Gastrocnemius medialis (tissue), 4 donors: ENCODE data around the gene TMEM117. TPM values are rescaled to one million over a fixed set of nuclear protein-coding genes. Genes with fewer than 3 reads are reported as not detected.

Experiments used
- ATAC-seq, 2 donors: fragments of 150-250 bp; one replicate each; pipeline ENCODE4 v1.9.1; 2016
- DNase-seq, 2 donors: peaks; one replicate each; pipeline ENCODE4 v3.0.0-alpha.2; 2019
- H3K27ac ChIP-seq, 4 donors: fragments of 200-600 bp; sonication (generic); 1 replicate in 1 of 4; 2 replicates in 3 of 4; pipeline ENCODE4 v1.5.1; 2016 to 2018; ENCODE audit warnings: mild to moderate bottlenecking in 2 of 4, moderate library complexity in 1 of 4
- H3K27me3 ChIP-seq, 3 donors: fragments of 200-600 bp; sonication (generic) in 2 of 3; 1 replicate in 1 of 3; 2 replicates in 2 of 3; pipeline versions ENCODE4 v1.5.1 to v1.6.0; 2016 to 2019; ENCODE audit warnings: mild to moderate bottlenecking in 1 of 3, moderate library complexity in 1 of 3
- H3K36me3 ChIP-seq, 2 donors: fragments of 200-600 bp; sonication (generic) in 1 of 2; one replicate each; pipeline ENCODE4 v1.5.1; 2017 to 2018
- H3K4me1 ChIP-seq, 2 donors: fragments of 200-600 bp; sonication (generic) in 1 of 2; one replicate each; pipeline ENCODE4 v1.5.1; 2016 to 2017; ENCODE audit warnings: mild to moderate bottlenecking in 2 of 2
- H3K4me3 ChIP-seq, 4 donors: fragments of 200-600 bp; sonication (generic) in 3 of 4; 1 replicate in 1 of 4; 2 replicates in 3 of 4; pipeline ENCODE4 v1.5.1; 2016 to 2019; ENCODE audit warnings: mild to moderate bottlenecking in 2 of 4
- H3K9me3 ChIP-seq, 3 donors: fragments of 200-600 bp; sonication (generic) in 2 of 3; 1 replicate in 1 of 3; 2 replicates in 2 of 3; pipeline ENCODE4 v1.5.1; 2016 to 2019
- POLR2A ChIP-seq, 2 donors: fragments of 450-650 bp; IDR thresholded peaks; one replicate each; pipeline ENCODE4 v1.6.1; 2017; ENCODE audit warnings: antibody characterized with exemption in 2 of 2, mild to moderate bottlenecking in 2 of 2, moderate library complexity in 2 of 2
- in situ Hi-C, 4 donors: fragments of 200-750 bp; cut with MboI; loops; one replicate each; pipeline versions ENCODE4 v1.15.0 to v1.8.0; 2017; ENCODE audit warnings: low sequenced_read_pairs in 4 of 4
- intact Hi-C: fragments of 100-400 bp; cut with DNase I; formaldehyde crosslinking; loops from one replicate; pipeline ENCODE4 v1.15.1; 2023; ENCODE audit warnings: low total_unique reads
- total RNA-seq, 4 donors: library from RNA; depleted of rRNA; stranded (reverse); fragments of >200 nt; gene quantifications; one replicate each; pipeline versions ENCODE4 v1.1.0 to v1.2.3, GENCODE V29; 2016
- TF ChIP-seq, protein P1 (sequence below), 5 experiments: fragments of 450-650 bp in 3 of 5; fragments of 200-600 bp in 2 of 5; sonication (generic) in 2 of 5; IDR thresholded peaks in 4 of 5; conservative IDR thresholded peaks in 1 of 5; 1 replicate in 4 of 5; 2 replicates in 1 of 5; pipeline ENCODE4 v1.5.1; 2016 to 2019; ENCODE audit warnings: antibody characterized with exemption in 5 of 5, mild to moderate bottlenecking in 3 of 5, moderate library complexity in 3 of 5

Gene TMEM117
- total RNA-seq, 4 donors from 2014 or later: 3.5 to 19.4 (median 6.1) TPM

DNA sequence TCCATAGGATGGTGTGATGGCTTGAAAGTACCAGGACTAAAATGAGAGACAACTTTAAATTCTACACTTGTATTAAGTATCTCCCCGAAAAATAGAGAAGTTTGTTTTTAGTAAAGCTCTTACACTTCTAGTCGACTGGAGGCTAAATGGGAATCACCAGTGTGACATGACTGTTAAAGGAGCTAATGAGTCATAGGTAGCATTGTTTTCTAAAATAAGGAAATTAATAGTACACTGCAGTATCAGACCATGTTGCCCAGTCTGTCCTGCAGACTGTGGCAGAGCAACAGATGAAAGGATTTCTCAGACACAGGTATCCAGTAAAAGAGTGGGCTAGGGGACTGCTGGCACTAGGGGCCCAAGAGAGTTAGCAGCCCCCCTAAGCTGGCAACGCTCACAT lies 140.1 kb downstream of the TMEM117 start:
- Histone ChIP-seq H3K27ac (no peak overlapping the region), H3K4me3 (no peak overlapping the region), H3K36me3 (no peaks in the 10 kb centered on the region), H3K9me3 (no peaks in the 10 kb centered on the region), H3K4me1 (no peaks in the 10 kb centered on the region), H3K27me3 (no peaks in the 10 kb centered on the region)
- in situ Hi-C loops (no loop called here), intact Hi-C loops (no loop called here)
- TF ChIP-seq, protein P1, sequence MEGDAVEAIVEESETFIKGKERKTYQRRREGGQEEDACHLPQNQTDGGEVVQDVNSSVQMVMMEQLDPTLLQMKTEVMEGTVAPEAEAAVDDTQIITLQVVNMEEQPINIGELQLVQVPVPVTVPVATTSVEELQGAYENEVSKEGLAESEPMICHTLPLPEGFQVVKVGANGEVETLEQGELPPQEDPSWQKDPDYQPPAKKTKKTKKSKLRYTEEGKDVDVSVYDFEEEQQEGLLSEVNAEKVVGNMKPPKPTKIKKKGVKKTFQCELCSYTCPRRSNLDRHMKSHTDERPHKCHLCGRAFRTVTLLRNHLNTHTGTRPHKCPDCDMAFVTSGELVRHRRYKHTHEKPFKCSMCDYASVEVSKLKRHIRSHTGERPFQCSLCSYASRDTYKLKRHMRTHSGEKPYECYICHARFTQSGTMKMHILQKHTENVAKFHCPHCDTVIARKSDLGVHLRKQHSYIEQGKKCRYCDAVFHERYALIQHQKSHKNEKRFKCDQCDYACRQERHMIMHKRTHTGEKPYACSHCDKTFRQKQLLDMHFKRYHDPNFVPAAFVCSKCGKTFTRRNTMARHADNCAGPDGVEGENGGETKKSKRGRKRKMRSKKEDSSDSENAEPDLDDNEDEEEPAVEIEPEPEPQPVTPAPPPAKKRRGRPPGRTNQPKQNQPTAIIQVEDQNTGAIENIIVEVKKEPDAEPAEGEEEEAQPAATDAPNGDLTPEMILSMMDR (IDR thresholded peaks at IDR 0.05 in 4 of 5, conservative IDR thresholded peaks at IDR 0.05 in 1 of 5): no peak
- TF ChIP-seq POLR2A (IDR thresholded peaks at IDR 0.05): no peak
- ATAC-seq (no peak), DNase-seq (no peak)

DNA sequence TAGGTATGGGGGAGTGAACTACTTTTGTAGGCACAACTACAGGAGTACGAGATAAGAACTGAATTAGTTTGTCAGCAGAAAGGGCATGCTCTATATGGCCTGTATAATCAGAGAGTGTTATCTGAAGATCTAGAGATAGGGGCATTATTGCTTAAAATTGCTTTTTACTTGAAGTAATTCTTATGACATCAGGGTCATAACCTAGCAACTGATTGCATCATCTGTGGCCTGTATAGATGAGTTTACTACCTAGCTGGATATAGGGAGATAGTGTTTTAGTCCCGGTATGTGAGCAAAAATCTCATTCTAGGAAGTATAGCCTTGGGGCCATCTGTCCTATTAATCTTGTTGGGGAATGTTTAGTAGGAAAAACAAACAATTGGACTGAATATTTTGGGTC lies 142.7 kb downstream of the TMEM117 start:
- H3K4me1 ChIP-seq: no peaks in the 10 kb centered on the region
- TF ChIP-seq, protein P1 (IDR thresholded peaks at IDR 0.05 in 4 of 5, conservative IDR thresholded peaks at IDR 0.05 in 1 of 5): no peak
- no peak for TF ChIP-seq POLR2A (IDR thresholded peaks at IDR 0.05)
- no peaks in the 10 kb centered on the region for H3K9me3 ChIP-seq
- H3K4me3 ChIP-seq: no peak overlapping the region
- H3K27ac ChIP-seq: no peak overlapping the region
- ATAC-seq: no peak
- H3K36me3 ChIP-seq: no peaks in the 10 kb centered on the region
- no peak for DNase-seq
- intact Hi-C loops (no loop called here), in situ Hi-C loops (no loop called here)
- H3K27me3 ChIP-seq: no peaks in the 10 kb centered on the region

DNA sequence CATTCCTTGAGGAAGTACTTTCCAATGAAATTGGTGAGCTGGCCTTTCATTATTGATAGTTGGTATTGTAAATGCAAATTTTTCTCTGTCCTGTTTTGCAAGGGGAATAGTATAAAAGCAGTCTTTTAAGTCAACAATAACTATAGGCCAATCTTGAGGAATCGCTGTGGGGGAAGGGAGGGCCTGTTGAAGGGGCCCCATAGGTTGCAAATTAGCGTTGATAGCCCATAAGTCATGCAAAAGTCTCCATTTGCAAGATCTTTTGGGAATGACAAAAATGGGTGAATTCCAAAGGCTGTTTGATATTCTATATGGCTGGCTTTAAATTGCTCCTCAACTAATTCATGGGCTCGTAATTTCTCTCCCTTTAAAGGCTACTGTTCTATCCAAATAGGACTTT lies 143.6 kb downstream of the TMEM117 start:
- intact Hi-C loops (no loop called here), in situ Hi-C loops (no loop called here)
- H3K27ac ChIP-seq: no peak overlapping the region
- no peak for DNase-seq
- no peaks in the 10 kb centered on the region for H3K4me1 ChIP-seq
- no peak overlapping the region for H3K4me3 ChIP-seq
- H3K9me3 ChIP-seq: no peaks in the 10 kb centered on the region
- no peaks in the 10 kb centered on the region for H3K36me3 ChIP-seq
- ATAC-seq: no peak
- TF ChIP-seq POLR2A (IDR thresholded peaks at IDR 0.05): no peak
- TF ChIP-seq, protein P1 (IDR thresholded peaks at IDR 0.05 in 4 of 5, conservative IDR thresholded peaks at IDR 0.05 in 1 of 5): no peak
- no peaks in the 10 kb centered on the region for H3K27me3 ChIP-seq

DNA sequence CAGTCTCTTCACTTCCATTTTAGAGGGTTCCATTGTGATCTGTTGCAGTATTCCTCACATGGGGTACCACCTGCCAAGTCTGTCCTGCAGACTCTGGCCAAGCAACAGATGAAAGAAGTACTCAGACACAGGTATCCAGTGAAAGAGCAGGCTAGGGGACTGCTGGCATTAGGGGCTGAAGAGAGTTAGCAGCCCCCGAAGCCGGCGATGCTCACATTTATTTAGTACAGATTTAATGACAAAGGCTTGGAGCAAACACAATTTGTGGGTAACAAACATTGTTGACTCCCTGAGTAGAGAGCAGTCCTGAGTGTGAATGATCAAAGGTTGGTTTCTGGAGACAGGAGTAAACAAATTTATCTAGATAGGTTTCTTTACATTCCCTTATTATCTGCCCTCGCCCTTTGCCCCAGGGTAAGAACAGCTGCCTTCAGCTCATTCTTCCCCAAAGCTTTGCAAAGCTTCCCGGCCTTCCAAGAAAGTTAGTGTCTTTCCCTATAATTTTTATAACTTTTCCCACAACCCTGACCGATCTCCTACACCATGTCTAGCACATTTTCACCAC lies 144.8 kb downstream of the TMEM117 start:
- ATAC-seq (no peak), DNase-seq (no peak)
- H3K9me3 ChIP-seq: no peaks in the 10 kb centered on the region
- H3K4me1 ChIP-seq: no peaks in the 10 kb centered on the region
- no peak overlapping the region for H3K4me3 ChIP-seq
- intact Hi-C loops (no loop called here), in situ Hi-C loops (no loop called here)
- no peaks in the 10 kb centered on the region for H3K27me3 ChIP-seq
- no peaks in the 10 kb centered on the region for H3K36me3 ChIP-seq
- H3K27ac ChIP-seq: no peak overlapping the region
- TF ChIP-seq, protein P1 (IDR thresholded peaks at IDR 0.05 in 4 of 5, conservative IDR thresholded peaks at IDR 0.05 in 1 of 5): no peak

DNA sequence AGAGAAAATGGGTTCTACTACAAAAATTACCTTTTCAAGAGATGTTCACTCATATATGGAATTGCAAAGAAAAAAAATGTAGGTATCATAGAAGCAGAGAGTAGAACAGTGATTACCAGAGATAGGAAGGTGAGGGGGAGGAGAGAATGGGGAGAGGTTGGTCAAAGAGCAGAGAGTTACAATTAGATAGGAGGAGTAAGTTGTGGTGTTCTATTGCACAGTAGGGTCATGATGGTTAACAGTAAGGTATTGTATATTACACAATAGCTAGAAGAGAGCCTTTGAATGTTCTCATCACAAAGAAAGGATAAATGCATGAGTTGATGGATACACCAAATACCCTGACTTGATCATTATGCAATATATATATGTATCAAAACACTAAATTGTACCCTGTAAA lies 145.8 kb downstream of the TMEM117 start:
- H3K27ac ChIP-seq: no peak overlapping the region
- no peak for TF ChIP-seq POLR2A (IDR thresholded peaks at IDR 0.05)
- TF ChIP-seq, protein P1 (IDR thresholded peaks at IDR 0.05 in 4 of 5, conservative IDR thresholded peaks at IDR 0.05 in 1 of 5): no peak
- intact Hi-C loops (no loop called here), in situ Hi-C loops (no loop called here)
- no peak overlapping the region for H3K4me3 ChIP-seq
- ATAC-seq: no peak
- DNase-seq: no peak
- no peaks in the 10 kb centered on the region for H3K4me1 ChIP-seq
- H3K36me3 ChIP-seq: no peaks in the 10 kb centered on the region
- H3K27me3 ChIP-seq: no peaks in the 10 kb centered on the region
- H3K9me3 ChIP-seq: no peaks in the 10 kb centered on the region
